Chondrocyte (in vitro differentiated cells): ENCODE results near the gene CARS2. TPM values are rescaled to one million over a fixed set of nuclear protein-coding genes. Genes with fewer than 3 reads are reported as not detected.

Experiments
- DNase-seq: peaks from one replicate; pipeline ENCODE4 v3.0.0; 2021; ENCODE audit warnings: mixed read lengths, low spot score
- H3K27ac Mint-ChIP-seq: one replicate; pipeline ENCODE4 v1.8.0; 2021; ENCODE audit warnings: mild to moderate bottlenecking, moderate library complexity, mixed read lengths; ENCODE audit not compliant: unreplicated experiment
- H3K27me3 Mint-ChIP-seq: 2 replicates; pipeline ENCODE4 v1.8.0; 2021; ENCODE audit warnings: low read depth, mixed read lengths
- H3K36me3 Mint-ChIP-seq: 2 replicates; pipeline ENCODE4 v1.8.0; 2021; ENCODE audit warnings: low read depth, mixed read lengths
- H3K4me1 Mint-ChIP-seq: 2 replicates; pipeline ENCODE4 v1.8.0; 2021; ENCODE audit warnings: low read depth, mild to moderate bottlenecking, mixed read lengths
- H3K4me3 Mint-ChIP-seq: one replicate; pipeline ENCODE4 v1.8.0; 2021; ENCODE audit warnings: mild to moderate bottlenecking, moderate library complexity, mixed read lengths; ENCODE audit not compliant: unreplicated experiment
- H3K9me3 Mint-ChIP-seq: 2 replicates; pipeline ENCODE4 v1.8.0; 2021; ENCODE audit warnings: low read depth, mixed read lengths
- CTCF ChIP-seq: fragments of 200-600 bp; sonication (generic); IDR thresholded peaks from 2 replicates; pipeline ENCODE4 v1.5.0; 2021; ENCODE audit warnings: antibody characterized with exemption, mild to moderate bottlenecking, moderate library complexity
- total RNA-seq: library from RNA; stranded (reverse); gene quantifications from 3 replicates; pipeline ENCODE4 v1.2.1, GENCODE V29; 2021

CARS2 gene
- total RNA-seq, 1 donor from 2014 or later = 60.2 TPM

GRCh38 chr13:110700641-110701040, 5.3 kb downstream of the CARS2 start:
- Mint-ChIP-seq H3K27ac (no peak overlapping the region), H3K4me1 (peaks cover 29% of the 10 kb centered on the region), H3K4me3 (no peak overlapping the region), H3K36me3 (peaks cover 20% of the 10 kb centered on the region), H3K27me3 (no peaks in the 10 kb centered on the region), H3K9me3 (no peaks in the 10 kb centered on the region)
- DNase-seq = no peak
- no peak for TF ChIP-seq CTCF

- TF ChIP-seq CTCF = no peak
- Mint-ChIP-seq H3K36me3 (peaks cover 20% of the 10 kb centered on the region), H3K27me3 (no peaks in the 10 kb centered on the region), H3K27ac (no peak overlapping the region), H3K4me3 (no peak overlapping the region), H3K4me1 (peaks cover 25% of the 10 kb centered on the region), H3K9me3 (no peaks in the 10 kb centered on the region)
- no peak for DNase-seq
Measured at GRCh38 chr13:110700186-110700585, 5.7 kb downstream of the CARS2 start.

- Mint-ChIP-seq H3K4me3 (no peak overlapping the region), H3K9me3 (no peaks in the 10 kb centered on the region), H3K27me3 (no peaks in the 10 kb centered on the region), H3K4me1 (peaks cover 18% of the 10 kb centered on the region), H3K36me3 (peaks cover 20% of the 10 kb centered on the region), H3K27ac (no peak overlapping the region)
- no peak for DNase-seq
- no peak for TF ChIP-seq CTCF
Measured at GRCh38 chr13:110699148-110700145, 6.5 kb downstream of the CARS2 start.

DNA sequence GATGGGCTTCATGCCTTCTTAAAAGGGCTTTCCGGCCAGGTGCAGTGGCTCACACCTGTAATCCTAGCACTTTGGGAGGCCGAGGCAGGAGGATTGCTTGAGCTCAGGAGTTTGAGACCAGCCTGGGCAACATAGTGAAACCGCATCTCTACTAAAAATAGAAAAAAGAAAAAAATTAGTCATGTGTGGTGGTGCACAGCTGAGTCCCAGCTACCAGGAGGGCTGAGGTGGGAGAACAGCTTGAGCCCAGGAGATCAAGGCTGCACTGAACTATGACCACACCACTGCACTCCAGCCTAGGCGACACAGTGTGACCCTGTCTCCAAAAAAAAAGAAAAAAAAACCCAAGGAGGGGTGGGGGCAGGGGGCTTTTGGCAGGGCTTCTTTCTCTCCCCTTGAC, 7.2 kb downstream of the CARS2 start:
- Mint-ChIP-seq H3K36me3 (peaks cover 20% of the 10 kb centered on the region), H3K27ac (no peak overlapping the region), H3K4me1 (peaks cover 17% of the 10 kb centered on the region), H3K9me3 (no peaks in the 10 kb centered on the region), H3K27me3 (no peaks in the 10 kb centered on the region), H3K4me3 (no peak overlapping the region)
- no peak for DNase-seq
- no peak for TF ChIP-seq CTCF

GRCh38 chr13:110697842-110698241, 8.1 kb downstream of the CARS2 start:
- Mint-ChIP-seq H3K27me3 (no peaks in the 10 kb centered on the region), H3K4me3 (no peak overlapping the region), H3K4me1 (peaks cover 9% of the 10 kb centered on the region), H3K27ac (no peak overlapping the region), H3K36me3 (peaks cover 20% of the 10 kb centered on the region), H3K9me3 (no peaks in the 10 kb centered on the region)
- DNase-seq = no peak
- TF ChIP-seq CTCF = no peak
